ENCODE data around the gene GRIA2.

Gene GRIA2

GRCh38 chr4:157265281-157265680 lies 44.8 kb downstream of the GRIA2 start:
- no peaks in the 10 kb centered on the region for H3K4me1 ChIP-seq (ENCODE audit: control insufficient read depth in 1 of 2, insufficient read depth in 1 of 2, low read depth in 1 of 2, low read length in 1 of 2)
- H3K4me3 ChIP-seq (ENCODE audit: low read depth in 1 of 2, low read length in 1 of 2), result no peak overlapping the region
- no peaks in the 10 kb centered on the region for H3K36me3 ChIP-seq
- H3K9me3 ChIP-seq, result no peaks in the 10 kb centered on the region
- H3K27me3 ChIP-seq, result no peaks in the 10 kb centered on the region
- TF ChIP-seq, protein P1, sequence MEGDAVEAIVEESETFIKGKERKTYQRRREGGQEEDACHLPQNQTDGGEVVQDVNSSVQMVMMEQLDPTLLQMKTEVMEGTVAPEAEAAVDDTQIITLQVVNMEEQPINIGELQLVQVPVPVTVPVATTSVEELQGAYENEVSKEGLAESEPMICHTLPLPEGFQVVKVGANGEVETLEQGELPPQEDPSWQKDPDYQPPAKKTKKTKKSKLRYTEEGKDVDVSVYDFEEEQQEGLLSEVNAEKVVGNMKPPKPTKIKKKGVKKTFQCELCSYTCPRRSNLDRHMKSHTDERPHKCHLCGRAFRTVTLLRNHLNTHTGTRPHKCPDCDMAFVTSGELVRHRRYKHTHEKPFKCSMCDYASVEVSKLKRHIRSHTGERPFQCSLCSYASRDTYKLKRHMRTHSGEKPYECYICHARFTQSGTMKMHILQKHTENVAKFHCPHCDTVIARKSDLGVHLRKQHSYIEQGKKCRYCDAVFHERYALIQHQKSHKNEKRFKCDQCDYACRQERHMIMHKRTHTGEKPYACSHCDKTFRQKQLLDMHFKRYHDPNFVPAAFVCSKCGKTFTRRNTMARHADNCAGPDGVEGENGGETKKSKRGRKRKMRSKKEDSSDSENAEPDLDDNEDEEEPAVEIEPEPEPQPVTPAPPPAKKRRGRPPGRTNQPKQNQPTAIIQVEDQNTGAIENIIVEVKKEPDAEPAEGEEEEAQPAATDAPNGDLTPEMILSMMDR (IDR thresholded peaks at IDR 0.05), result no peak
- no peak overlapping the region for H3K27ac ChIP-seq

DNA sequence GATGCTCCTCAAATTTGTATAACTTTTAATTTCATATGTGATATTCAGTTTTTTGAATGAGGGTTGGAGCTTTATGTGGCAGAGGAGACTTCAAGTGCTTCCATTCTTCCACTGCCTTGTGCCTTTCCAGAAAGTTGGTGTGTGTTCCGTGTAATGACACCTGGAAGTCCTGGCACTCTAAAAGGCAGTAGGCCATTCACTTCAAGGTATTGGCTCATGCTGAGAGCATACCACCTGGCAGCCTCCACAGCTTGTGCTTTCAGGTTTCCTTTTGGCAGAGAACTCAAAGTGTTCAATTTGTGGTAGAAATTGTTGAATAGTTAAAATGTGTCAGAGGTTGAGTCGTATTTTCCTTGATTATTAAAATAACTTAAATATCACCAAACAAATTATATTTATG lies 49.6 kb downstream of the GRIA2 start:
- Histone ChIP-seq H3K4me1 (ENCODE audit: control insufficient read depth in 1 of 2, insufficient read depth in 1 of 2, low read depth in 1 of 2, low read length in 1 of 2) (no peaks in the 10 kb centered on the region), H3K27ac (no peak overlapping the region), H3K27me3 (no peaks in the 10 kb centered on the region), H3K9me3 (no peaks in the 10 kb centered on the region), H3K4me3 (ENCODE audit: low read depth in 1 of 2, low read length in 1 of 2) (no peak overlapping the region), H3K36me3 (no peaks in the 10 kb centered on the region)
- TF ChIP-seq, protein P1 (IDR thresholded peaks at IDR 0.05), result no peak

- TF ChIP-seq, protein P1 (IDR thresholded peaks at IDR 0.05), result no peak
- H3K36me3 ChIP-seq, result no peaks in the 10 kb centered on the region
Measured at GRCh38 chr4:157270552-157270951, 50.0 kb downstream of the GRIA2 start.

GRCh38 chr4:157271166-157271869 lies 50.8 kb downstream of the GRIA2 start:
- H3K27me3 ChIP-seq, result no peaks in the 10 kb centered on the region
- no peak overlapping the region for H3K27ac ChIP-seq
- H3K9me3 ChIP-seq, result no peaks in the 10 kb centered on the region
- H3K4me1 ChIP-seq (ENCODE audit: control insufficient read depth in 1 of 2, insufficient read depth in 1 of 2, low read depth in 1 of 2, low read length in 1 of 2), result no peaks in the 10 kb centered on the region
- TF ChIP-seq, protein P1 (IDR thresholded peaks at IDR 0.05), result no peak
- H3K36me3 ChIP-seq, result no peaks in the 10 kb centered on the region
- H3K4me3 ChIP-seq (ENCODE audit: low read depth in 1 of 2, low read length in 1 of 2), result no peak overlapping the region

More at GRCh38 chr4:157270552-157270951, 50.0 kb downstream of the GRIA2 start:
- Histone ChIP-seq H3K4me3 (ENCODE audit: low read depth in 1 of 2, low read length in 1 of 2) (no peak overlapping the region), H3K27me3 (no peaks in the 10 kb centered on the region), H3K9me3 (no peaks in the 10 kb centered on the region), H3K27ac (no peak overlapping the region), H3K4me1 (ENCODE audit: control insufficient read depth in 1 of 2, insufficient read depth in 1 of 2, low read depth in 1 of 2, low read length in 1 of 2) (no peaks in the 10 kb centered on the region)

- Histone ChIP-seq H3K9me3 (no peaks in the 10 kb centered on the region), H3K4me3 (ENCODE audit: low read depth in 1 of 2, low read length in 1 of 2) (no peak overlapping the region), H3K27ac (no peak overlapping the region), H3K36me3 (no peaks in the 10 kb centered on the region), H3K27me3 (no peaks in the 10 kb centered on the region), H3K4me1 (ENCODE audit: control insufficient read depth in 1 of 2, insufficient read depth in 1 of 2, low read depth in 1 of 2, low read length in 1 of 2) (no peaks in the 10 kb centered on the region)
- TF ChIP-seq, protein P1 (IDR thresholded peaks at IDR 0.05), result no peak
Measured at GRCh38 chr4:157280673-157281072, 60.1 kb downstream of the GRIA2 start.

Measured in neutrophil (primary cell).